Cardiac muscle cell (in vitro differentiated cells and primary cell): ENCODE data around the gene MYBPC2. TPM values are rescaled to one million over a fixed set of nuclear protein-coding genes. Genes with fewer than 3 reads are reported as not detected.

Source experiments
- DNase-seq, 2 donors: peaks; one replicate each; pipeline versions ENCODE4 v3.0.0 to v3.0.0-alpha.2; 2010 to 2017; ENCODE audit warnings: low read depth in 1 of 2, low spot score in 1 of 2
- H3K27ac ChIP-seq: fragments of 200-600 bp; sonication (generic); 2 replicates; pipeline ENCODE4 v1.5.1; 2016
- H3K27me3 ChIP-seq: fragments of 200-600 bp; sonication (generic); 2 replicates; pipeline ENCODE4 v1.6.0; 2016; ENCODE audit warnings: control low read depth
- H3K36me3 ChIP-seq: fragments of 200-600 bp; sonication (generic); 2 replicates; pipeline ENCODE4 v1.5.1; 2016; ENCODE audit warnings: control low read depth
- H3K4me1 ChIP-seq: fragments of 200-600 bp; sonication (generic); 2 replicates; pipeline ENCODE4 v1.8.1; 2017; ENCODE audit warnings: low read depth, mild to moderate bottlenecking, mixed run types
- H3K4me3 ChIP-seq: fragments of 200-600 bp; sonication (generic); 2 replicates; pipeline ENCODE4 v1.5.1; 2016; ENCODE audit warnings: mild to moderate bottlenecking
- H3K9me3 ChIP-seq: fragments of 200-600 bp; sonication (generic); 2 replicates; pipeline ENCODE4 v1.5.1; 2017; ENCODE audit warnings: low read depth, mild to moderate bottlenecking, control low read depth
- polyA plus RNA-seq: library from polyadenylated mRNA; unstranded; fragments of >200 nt; fragmentation: Nextera tagmentation; extraction: Ambion mirVana; gene quantifications from 2 replicates; pipeline ENCODE4 v1.2.1, GENCODE V29; 2016
- total RNA-seq: library from RNA; depleted of rRNA; stranded (reverse); fragments of >200 nt; gene quantifications from 2 replicates; pipeline ENCODE4 v1.2.3, GENCODE V29; 2016
- TF ChIP-seq, protein P1 (sequence below): IDR thresholded peaks from 2 replicates; pipeline ENCODE4 v1.5.1; 2012; ENCODE audit warnings: low read depth, mild to moderate bottlenecking, low read length

Gene MYBPC2
- total and polyA plus RNA-seq, 2 experiments from 2014 or later, result 0.18 to 0.31 TPM

DNA sequence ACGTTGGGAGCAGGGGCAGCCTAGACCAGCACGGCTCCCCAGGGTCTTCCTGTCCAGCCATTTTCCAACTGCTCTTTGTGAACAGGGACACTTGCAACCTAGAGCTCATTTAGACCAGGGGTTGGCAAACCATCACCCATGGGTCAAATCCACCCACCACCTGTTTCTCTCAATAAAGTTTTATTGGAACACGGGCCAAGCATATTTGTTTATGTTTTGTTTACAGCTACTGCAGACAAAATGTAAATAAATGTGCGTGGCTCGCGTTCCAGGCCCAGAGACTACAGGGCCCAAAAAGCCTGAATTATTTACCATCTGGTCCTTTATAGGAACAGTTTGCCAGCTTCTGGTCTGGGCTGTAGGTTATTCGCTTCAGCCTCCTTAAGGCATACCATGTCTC lies 30.3 kb downstream of the MYBPC2 start:
- H3K4me1 ChIP-seq, result no peaks in the 10 kb centered on the region
- no peak overlapping the region for H3K4me3 ChIP-seq
- H3K36me3 ChIP-seq, result no peaks in the 10 kb centered on the region
- no peaks in the 10 kb centered on the region for H3K27me3 ChIP-seq
- H3K27ac ChIP-seq, result no peak overlapping the region
- TF ChIP-seq, protein P1, sequence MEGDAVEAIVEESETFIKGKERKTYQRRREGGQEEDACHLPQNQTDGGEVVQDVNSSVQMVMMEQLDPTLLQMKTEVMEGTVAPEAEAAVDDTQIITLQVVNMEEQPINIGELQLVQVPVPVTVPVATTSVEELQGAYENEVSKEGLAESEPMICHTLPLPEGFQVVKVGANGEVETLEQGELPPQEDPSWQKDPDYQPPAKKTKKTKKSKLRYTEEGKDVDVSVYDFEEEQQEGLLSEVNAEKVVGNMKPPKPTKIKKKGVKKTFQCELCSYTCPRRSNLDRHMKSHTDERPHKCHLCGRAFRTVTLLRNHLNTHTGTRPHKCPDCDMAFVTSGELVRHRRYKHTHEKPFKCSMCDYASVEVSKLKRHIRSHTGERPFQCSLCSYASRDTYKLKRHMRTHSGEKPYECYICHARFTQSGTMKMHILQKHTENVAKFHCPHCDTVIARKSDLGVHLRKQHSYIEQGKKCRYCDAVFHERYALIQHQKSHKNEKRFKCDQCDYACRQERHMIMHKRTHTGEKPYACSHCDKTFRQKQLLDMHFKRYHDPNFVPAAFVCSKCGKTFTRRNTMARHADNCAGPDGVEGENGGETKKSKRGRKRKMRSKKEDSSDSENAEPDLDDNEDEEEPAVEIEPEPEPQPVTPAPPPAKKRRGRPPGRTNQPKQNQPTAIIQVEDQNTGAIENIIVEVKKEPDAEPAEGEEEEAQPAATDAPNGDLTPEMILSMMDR, result no peak
- no peak for DNase-seq
- H3K9me3 ChIP-seq, result no peaks in the 10 kb centered on the region

DNA sequence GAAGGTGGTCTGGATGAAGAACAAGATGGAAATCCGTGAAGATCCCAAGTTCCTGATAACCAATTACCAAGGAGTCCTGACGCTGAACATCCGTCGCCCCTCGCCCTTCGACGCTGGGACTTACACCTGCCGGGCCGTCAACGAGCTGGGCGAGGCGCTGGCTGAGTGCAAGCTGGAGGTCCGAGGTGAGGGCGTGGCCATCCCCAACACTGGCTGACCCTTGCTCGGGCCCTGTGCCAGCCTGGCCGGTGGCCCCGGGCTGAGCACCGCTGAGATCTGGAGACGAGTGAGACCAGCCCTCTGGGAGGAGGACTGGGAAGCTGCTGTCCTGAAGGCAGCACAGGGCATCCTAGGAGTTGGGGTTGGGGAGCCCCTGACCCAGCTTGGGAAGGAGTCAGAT lies 31.7 kb downstream of the MYBPC2 start:
- no peak for DNase-seq
- no peaks in the 10 kb centered on the region for H3K36me3 ChIP-seq
- H3K27ac ChIP-seq, result no peak overlapping the region
- H3K27me3 ChIP-seq, result no peaks in the 10 kb centered on the region
- no peaks in the 10 kb centered on the region for H3K4me1 ChIP-seq
- TF ChIP-seq, protein P1, result no peak
- no peaks in the 10 kb centered on the region for H3K9me3 ChIP-seq
- H3K4me3 ChIP-seq, result no peak overlapping the region

DNA sequence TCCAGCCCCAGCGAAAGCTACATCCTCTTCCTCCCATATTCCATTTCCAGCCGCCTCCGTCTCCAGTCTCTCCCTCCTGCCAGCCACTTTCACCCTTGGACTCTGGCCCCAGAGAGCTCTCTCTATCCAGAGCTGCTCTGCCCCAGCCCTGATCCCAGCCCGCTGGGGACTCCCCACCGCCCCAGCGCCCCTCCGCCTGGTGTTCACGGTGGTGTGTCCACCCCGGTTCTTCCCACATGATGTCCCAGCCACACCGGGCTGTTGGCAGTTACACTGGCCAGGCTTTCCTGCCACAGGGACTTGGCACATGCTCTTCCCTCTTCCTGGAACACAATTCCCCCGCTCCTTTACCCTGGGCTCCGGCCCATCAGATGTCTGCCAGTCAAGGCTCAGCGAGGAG lies 32.3 kb downstream of the MYBPC2 start:
- H3K4me3 ChIP-seq, result no peak overlapping the region
- H3K9me3 ChIP-seq, result no peaks in the 10 kb centered on the region
- no peaks in the 10 kb centered on the region for H3K27me3 ChIP-seq
- no peak for DNase-seq
- no peaks in the 10 kb centered on the region for H3K36me3 ChIP-seq
- no peaks in the 10 kb centered on the region for H3K4me1 ChIP-seq
- TF ChIP-seq, protein P1, result no peak
- no peak overlapping the region for H3K27ac ChIP-seq

DNA sequence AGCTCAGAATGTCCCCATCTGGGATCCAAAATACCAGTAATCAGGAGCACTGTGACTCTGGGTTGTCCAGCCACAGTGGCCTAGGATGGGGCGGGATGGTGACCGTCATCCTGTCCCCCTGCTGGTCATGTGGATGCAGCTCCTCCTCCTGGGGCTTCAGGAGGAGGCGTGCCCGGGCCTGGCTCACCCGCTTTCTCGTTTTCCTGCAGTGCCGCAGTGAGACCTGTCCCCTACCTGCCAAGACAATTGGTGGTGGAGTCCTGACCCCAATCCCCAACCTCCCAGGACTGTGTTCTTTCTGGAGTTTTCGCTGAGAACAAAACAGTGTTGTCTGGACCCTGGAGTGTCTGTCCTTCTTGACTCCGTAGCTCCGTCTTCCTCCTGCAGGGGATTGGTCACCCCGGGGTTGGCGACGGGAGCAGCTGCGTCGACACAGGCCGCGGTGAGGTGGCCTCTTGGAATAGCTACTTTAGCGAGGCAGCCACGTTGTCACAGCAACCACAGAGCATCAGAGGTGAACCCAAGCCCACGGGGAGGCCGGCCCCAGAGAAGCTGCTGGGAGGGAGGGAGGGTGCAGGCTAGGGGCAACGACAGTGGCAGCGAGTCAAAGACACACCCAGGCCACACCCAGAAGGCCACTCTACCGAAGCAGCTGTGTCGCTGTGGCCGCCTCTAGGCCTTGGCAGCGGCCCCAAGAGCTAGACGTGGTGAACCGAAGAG lies 33.5 kb downstream of the MYBPC2 start:
- TF ChIP-seq, protein P1, result no peak
- Histone ChIP-seq H3K4me3 (no peak overlapping the region), H3K36me3 (no peaks in the 10 kb centered on the region), H3K4me1 (no peaks in the 10 kb centered on the region), H3K9me3 (no peaks in the 10 kb centered on the region), H3K27me3 (no peaks in the 10 kb centered on the region), H3K27ac (no peak overlapping the region)
- DNase-seq, result peak in 1 of 2 donors; percentile 66

DNA sequence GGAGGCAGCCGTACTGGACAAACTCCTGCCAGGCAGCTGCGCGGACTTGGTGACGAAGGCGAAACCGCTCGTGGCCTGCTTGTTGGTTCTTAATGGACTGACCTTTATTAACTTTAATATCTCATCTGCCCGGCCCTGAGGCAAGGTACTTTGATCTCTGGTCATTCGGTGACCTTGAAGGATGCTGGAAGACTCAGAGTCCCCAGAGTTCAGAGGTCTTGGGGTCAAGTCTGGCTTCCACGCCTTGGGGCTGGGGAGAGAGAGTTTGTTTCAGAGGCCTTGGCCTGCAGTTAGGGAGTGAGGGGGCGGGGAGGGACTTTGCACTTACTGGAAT lies 34.0 kb downstream of the MYBPC2 start:
- Histone ChIP-seq H3K27me3 (no peaks in the 10 kb centered on the region), H3K27ac (no peak overlapping the region), H3K9me3 (no peaks in the 10 kb centered on the region), H3K4me3 (no peak overlapping the region), H3K4me1 (no peaks in the 10 kb centered on the region), H3K36me3 (no peaks in the 10 kb centered on the region)
- TF ChIP-seq, protein P1, result no peak
- no peak for DNase-seq
